ENCODE data around the gene DAAM1.

The DAAM1 gene

GRCh38 chr14:59262717-59263454 lies 74.4 kb downstream of the DAAM1 start:
- Histone ChIP-seq H3K9ac (ENCODE audit: low read length) (no peak overlapping the region), H4K20me1 (ENCODE audit: insufficient read depth, low read length) (no peaks in the 10 kb centered on the region), H2AFZ (ENCODE audit: low read depth, low read length) (no peak overlapping the region), H3K4me1 (ENCODE audit: low read length) (peaks cover under 1% of the 10 kb centered on the region; the same call in 1 of the 2 replicates), H3K79me2 (ENCODE audit: low read length) (no peaks in the 10 kb centered on the region), H3K4me3 (ENCODE audit: low read length) (no peak overlapping the region), H3K27me3 (ENCODE audit: low read depth, low read length) (no peaks in the 10 kb centered on the region), H3K9me3 (ENCODE audit: insufficient read depth, low read length) (no peaks in the 10 kb centered on the region), H3K27ac (ENCODE audit: low read length) (no peak overlapping the region), H3K4me2 (ENCODE audit: low read length) (no peak overlapping the region), H3K36me3 (replicated peaks; ENCODE audit: low read depth, low read length) (peaks cover 18% of the 10 kb centered on the region)
- no peak for TF ChIP-seq CTCF (IDR thresholded peaks at IDR 0.05; ENCODE audit: low read depth, low read length)
- TF ChIP-seq EZH2phosphoT487 (IDR thresholded peaks at IDR 0.05; ENCODE audit: low read depth), result no peak

- H3K27ac ChIP-seq (ENCODE audit: low read length), result no peak overlapping the region
- H3K4me3 ChIP-seq (ENCODE audit: low read length), result no peak overlapping the region
- TF ChIP-seq EZH2phosphoT487 (IDR thresholded peaks at IDR 0.05; ENCODE audit: low read depth) (no peak), CTCF (IDR thresholded peaks at IDR 0.05; ENCODE audit: low read depth, low read length) (no peak)
- peaks cover 24% of the 10 kb centered on the region for H3K36me3 ChIP-seq (replicated peaks; ENCODE audit: low read depth, low read length)
- no peak overlapping the region for H2AFZ ChIP-seq (ENCODE audit: low read depth, low read length)
- H3K27me3 ChIP-seq (ENCODE audit: low read depth, low read length), result no peaks in the 10 kb centered on the region
- no peak overlapping the region for H3K9ac ChIP-seq (ENCODE audit: low read length)
- no peaks in the 10 kb centered on the region for H3K79me2 ChIP-seq (ENCODE audit: low read length)
- H3K4me2 ChIP-seq (ENCODE audit: low read length), result no peak overlapping the region
- peaks cover 23% of the 10 kb centered on the region for H3K4me1 ChIP-seq (ENCODE audit: low read length)
- H4K20me1 ChIP-seq (ENCODE audit: insufficient read depth, low read length), result no peaks in the 10 kb centered on the region
- H3K9me3 ChIP-seq (ENCODE audit: insufficient read depth, low read length), result no peaks in the 10 kb centered on the region
These were observed 77.3 kb downstream of the DAAM1 start for GRCh38 chr14:59265808-59266207.

GRCh38 chr14:59267046-59267445 lies 78.6 kb downstream of the DAAM1 start:
- Histone ChIP-seq H3K4me1 (ENCODE audit: low read length) (peaks cover 26% of the 10 kb centered on the region), H4K20me1 (ENCODE audit: insufficient read depth, low read length) (no peaks in the 10 kb centered on the region), H3K9me3 (ENCODE audit: insufficient read depth, low read length) (no peaks in the 10 kb centered on the region), H2AFZ (ENCODE audit: low read depth, low read length) (no peak overlapping the region), H3K27ac (ENCODE audit: low read length) (no peak overlapping the region), H3K27me3 (ENCODE audit: low read depth, low read length) (no peaks in the 10 kb centered on the region), H3K4me2 (ENCODE audit: low read length) (no peak overlapping the region), H3K4me3 (ENCODE audit: low read length) (no peak overlapping the region), H3K36me3 (replicated peaks; ENCODE audit: low read depth, low read length) (peaks cover 24% of the 10 kb centered on the region), H3K79me2 (ENCODE audit: low read length) (no peaks in the 10 kb centered on the region), H3K9ac (ENCODE audit: low read length) (no peak overlapping the region)
- TF ChIP-seq EZH2phosphoT487 (IDR thresholded peaks at IDR 0.05; ENCODE audit: low read depth) (no peak), CTCF (IDR thresholded peaks at IDR 0.05; ENCODE audit: low read depth, low read length) (no peak)

GRCh38 chr14:59268011-59268410 lies 79.5 kb downstream of the DAAM1 start:
- H3K4me2 ChIP-seq (ENCODE audit: low read length), result no peak overlapping the region
- peaks cover 24% of the 10 kb centered on the region for H3K36me3 ChIP-seq (replicated peaks; ENCODE audit: low read depth, low read length)
- TF ChIP-seq CTCF (IDR thresholded peaks at IDR 0.05; ENCODE audit: low read depth, low read length) (no peak), EZH2phosphoT487 (IDR thresholded peaks at IDR 0.05; ENCODE audit: low read depth) (no peak)
- no peaks in the 10 kb centered on the region for H3K9me3 ChIP-seq (ENCODE audit: insufficient read depth, low read length)
- H3K4me1 ChIP-seq (ENCODE audit: low read length), result peaks cover 26% of the 10 kb centered on the region
- no peaks in the 10 kb centered on the region for H3K79me2 ChIP-seq (ENCODE audit: low read length)
- H3K27ac ChIP-seq (ENCODE audit: low read length), result no peak overlapping the region
- no peak overlapping the region for H2AFZ ChIP-seq (ENCODE audit: low read depth, low read length)
- no peaks in the 10 kb centered on the region for H4K20me1 ChIP-seq (ENCODE audit: insufficient read depth, low read length)
- no peak overlapping the region for H3K4me3 ChIP-seq (ENCODE audit: low read length)
- no peak overlapping the region for H3K9ac ChIP-seq (ENCODE audit: low read length)
- H3K27me3 ChIP-seq (ENCODE audit: low read depth, low read length), result no peaks in the 10 kb centered on the region
